ENCODE measurements around the gene RHOB. TPM values are rescaled to one million over a fixed set of nuclear protein-coding genes. Genes with fewer than 3 reads are reported as not detected.
A peak's percentile ranks its signal among the peaks of the same experiment; 100 is the strongest.

The RHOB gene
- total RNA-seq, 4 donors from 2014 or later = 61.7 to 245 (median 144) TPM

DNA sequence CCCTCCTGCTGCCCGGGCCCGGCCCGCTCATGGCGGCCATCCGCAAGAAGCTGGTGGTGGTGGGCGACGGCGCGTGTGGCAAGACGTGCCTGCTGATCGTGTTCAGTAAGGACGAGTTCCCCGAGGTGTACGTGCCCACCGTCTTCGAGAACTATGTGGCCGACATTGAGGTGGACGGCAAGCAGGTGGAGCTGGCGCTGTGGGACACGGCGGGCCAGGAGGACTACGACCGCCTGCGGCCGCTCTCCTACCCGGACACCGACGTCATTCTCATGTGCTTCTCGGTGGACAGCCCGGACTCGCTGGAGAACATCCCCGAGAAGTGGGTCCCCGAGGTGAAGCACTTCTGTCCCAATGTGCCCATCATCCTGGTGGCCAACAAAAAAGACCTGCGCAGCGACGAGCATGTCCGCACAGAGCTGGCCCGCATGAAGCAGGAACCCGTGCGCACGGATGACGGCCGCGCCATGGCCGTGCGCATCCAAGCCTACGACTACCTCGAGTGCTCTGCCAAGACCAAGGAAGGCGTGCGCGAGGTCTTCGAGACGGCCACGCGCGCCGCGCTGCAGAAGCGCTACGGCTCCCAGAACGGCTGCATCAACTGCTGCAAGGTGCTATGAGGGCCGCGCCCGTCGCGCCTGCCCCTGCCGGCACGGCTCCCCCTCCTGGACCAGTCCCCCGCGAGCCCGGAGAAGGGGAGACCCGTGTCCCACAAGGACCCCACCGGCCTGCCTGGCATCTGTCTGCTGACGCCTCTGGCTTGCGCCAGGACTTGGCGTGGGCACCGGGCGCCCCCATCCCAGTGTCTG is 767 bp downstream of the RHOB start:
- intact Hi-C loops (cut with DNase I) = no loop called here
- Histone ChIP-seq H3K27me3 (peaks cover 0 to 5% (median 0%) of the 10 kb centered on the region in 4 donors), H3K36me3 (peaks cover 0 to 21% (median 8%) of the 10 kb centered on the region in 3 donors), H3K4me3 (peak overlapping the region; percentile 86 to 99 (median 92)), H3K4me1 (peaks cover 24 to 86% (median 30%) of the 10 kb centered on the region in 3 donors), H3K9me3 (no peaks in the 10 kb centered on the region), H3K27ac (peak overlapping the region; percentile 97 to 100 (median 98))
- WGBS, 2 donors = 1 to 3% methylated on average over 24 to 25 of the region's 78 CpGs
- TF ChIP-seq, protein P1, sequence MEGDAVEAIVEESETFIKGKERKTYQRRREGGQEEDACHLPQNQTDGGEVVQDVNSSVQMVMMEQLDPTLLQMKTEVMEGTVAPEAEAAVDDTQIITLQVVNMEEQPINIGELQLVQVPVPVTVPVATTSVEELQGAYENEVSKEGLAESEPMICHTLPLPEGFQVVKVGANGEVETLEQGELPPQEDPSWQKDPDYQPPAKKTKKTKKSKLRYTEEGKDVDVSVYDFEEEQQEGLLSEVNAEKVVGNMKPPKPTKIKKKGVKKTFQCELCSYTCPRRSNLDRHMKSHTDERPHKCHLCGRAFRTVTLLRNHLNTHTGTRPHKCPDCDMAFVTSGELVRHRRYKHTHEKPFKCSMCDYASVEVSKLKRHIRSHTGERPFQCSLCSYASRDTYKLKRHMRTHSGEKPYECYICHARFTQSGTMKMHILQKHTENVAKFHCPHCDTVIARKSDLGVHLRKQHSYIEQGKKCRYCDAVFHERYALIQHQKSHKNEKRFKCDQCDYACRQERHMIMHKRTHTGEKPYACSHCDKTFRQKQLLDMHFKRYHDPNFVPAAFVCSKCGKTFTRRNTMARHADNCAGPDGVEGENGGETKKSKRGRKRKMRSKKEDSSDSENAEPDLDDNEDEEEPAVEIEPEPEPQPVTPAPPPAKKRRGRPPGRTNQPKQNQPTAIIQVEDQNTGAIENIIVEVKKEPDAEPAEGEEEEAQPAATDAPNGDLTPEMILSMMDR (IDR thresholded peaks at IDR 0.05) = no peak
- peak in 3 of 4 donors; percentile 18 to 53 (median 37) for TF ChIP-seq POLR2A (IDR thresholded peaks at IDR 0.05)
- no peak for DNase-seq

DNA sequence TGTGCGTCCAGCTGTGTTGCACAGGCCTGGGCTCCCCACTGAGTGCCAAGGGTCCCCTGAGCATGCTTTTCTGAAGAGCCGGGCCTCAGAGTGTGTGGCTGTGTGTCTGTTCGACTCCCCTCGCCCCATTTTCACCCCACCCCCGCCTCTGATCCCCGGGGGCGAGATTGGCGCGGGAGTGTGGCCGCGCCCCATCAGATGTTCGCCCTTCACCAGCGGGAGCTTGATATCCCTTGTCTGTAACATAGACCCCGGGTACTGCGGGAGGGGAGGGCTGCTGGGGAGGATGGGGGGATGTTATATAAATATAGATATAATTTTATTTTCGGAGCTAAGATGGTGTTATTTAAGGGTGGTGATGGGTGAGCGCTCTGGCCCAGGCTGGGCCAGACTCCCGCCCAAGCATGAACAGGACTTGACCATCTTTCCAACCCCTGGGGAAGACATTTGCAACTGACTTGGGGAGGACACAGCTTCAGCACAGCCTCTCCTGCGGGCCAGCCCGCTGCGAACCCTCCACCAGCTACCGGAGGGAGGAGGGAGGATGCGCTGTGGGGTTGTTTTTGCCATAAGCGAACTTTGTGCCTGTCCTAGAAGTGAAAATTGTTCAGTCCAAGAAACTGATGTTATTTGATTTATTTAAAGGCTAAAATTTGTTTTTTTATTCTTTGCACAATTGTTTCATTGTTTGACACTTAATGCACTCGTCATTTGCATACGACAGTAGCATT is 1.5 kb downstream of the RHOB start:
- intact Hi-C loops (cut with DNase I) = no loop called here
- peaks cover 0 to 21% (median 8%) of the 10 kb centered on the region in 3 donors for H3K36me3 ChIP-seq
- no peak for DNase-seq
- H3K9me3 ChIP-seq = no peaks in the 10 kb centered on the region
- H3K4me3 ChIP-seq = peak overlapping the region; percentile 86 to 99 (median 92)
- peak overlapping the region; percentile 97 to 100 (median 98) for H3K27ac ChIP-seq
- H3K27me3 ChIP-seq = peaks cover 0 to 5% (median 0%) of the 10 kb centered on the region in 4 donors
- H3K4me1 ChIP-seq = peaks cover 24 to 81% (median 29%) of the 10 kb centered on the region in 3 donors
- 23 to 32% methylated on average over 11 to 17 of the region's 26 CpGs for WGBS, 2 donors
- peak in 1 of 4 donors; percentile 60 for TF ChIP-seq POLR2A (IDR thresholded peaks at IDR 0.05)
- TF ChIP-seq, protein P1 (IDR thresholded peaks at IDR 0.05) = no peak

DNA sequence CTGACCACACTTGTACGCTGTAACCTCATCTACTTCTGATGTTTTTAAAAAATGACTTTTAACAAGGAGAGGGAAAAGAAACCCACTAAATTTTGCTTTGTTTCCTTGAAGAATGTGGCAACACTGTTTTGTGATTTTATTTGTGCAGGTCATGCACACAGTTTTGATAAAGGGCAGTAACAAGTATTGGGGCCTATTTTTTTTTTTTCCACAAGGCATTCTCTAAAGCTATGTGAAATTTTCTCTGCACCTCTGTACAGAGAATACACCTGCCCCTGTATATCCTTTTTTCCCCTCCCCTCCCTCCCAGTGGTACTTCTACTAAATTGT is 2.1 kb downstream of the RHOB start:
- Histone ChIP-seq H3K27ac (peak overlapping the region; percentile 97 to 100 (median 98)), H3K36me3 (peaks cover 0 to 21% (median 8%) of the 10 kb centered on the region in 3 donors), H3K4me3 (peak overlapping the region; percentile 86 to 99 (median 92)), H3K27me3 (peaks cover 0 to 5% (median 0%) of the 10 kb centered on the region in 4 donors), H3K9me3 (no peaks in the 10 kb centered on the region), H3K4me1 (peaks cover 20 to 75% (median 24%) of the 10 kb centered on the region in 3 donors)
- no peak for TF ChIP-seq POLR2A (IDR thresholded peaks at IDR 0.05)
- TF ChIP-seq, protein P1 (IDR thresholded peaks at IDR 0.05) = no peak
- 27 to 64% methylated on average over 1 of the region's 1 CpG for WGBS, 2 donors
- DNase-seq = no peak
- intact Hi-C loops (cut with DNase I) = no loop called here

DNA sequence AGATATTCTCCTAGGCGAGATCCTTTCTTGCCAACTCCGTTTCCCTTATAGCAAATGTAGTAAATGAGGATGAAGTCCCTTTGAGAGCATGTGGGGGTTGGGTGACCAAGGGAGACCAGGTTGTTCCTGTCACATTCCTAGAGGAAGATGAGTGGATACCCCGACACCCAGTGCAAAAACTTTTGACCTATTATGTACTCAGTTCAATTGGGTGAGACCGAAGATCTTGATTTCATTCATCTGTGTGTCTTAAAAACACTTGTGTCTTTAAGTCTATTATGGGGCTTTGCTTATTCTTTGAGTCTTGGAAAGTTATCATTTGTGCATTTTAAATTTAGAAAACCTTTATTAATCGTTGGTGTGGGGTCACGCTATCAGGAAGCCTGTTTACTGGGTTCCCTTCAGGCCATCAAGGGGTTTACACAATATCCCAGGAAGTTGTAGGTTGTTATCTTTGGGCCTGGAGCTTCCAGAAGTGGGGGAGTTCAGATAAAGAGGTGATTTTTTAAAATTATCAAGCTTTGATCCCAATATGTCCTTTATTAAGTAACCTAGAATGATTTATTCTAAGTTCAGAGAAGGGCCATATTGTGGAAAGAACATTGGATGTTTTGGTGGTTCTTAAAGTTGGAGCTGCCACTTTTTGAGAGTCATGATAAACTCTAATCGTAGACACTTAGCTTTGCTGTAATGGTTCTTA is 2.8 kb downstream of the RHOB start:
- H3K9me3 ChIP-seq = no peaks in the 10 kb centered on the region
- H3K36me3 ChIP-seq = peaks cover 0 to 21% (median 8%) of the 10 kb centered on the region in 3 donors
- TF ChIP-seq POLR2A (IDR thresholded peaks at IDR 0.05) = no peak
- TF ChIP-seq, protein P1 (IDR thresholded peaks at IDR 0.05) = peak in 2 of 6 experiments; percentile 21 to 22
- H3K27me3 ChIP-seq = peaks cover 0 to 5% (median 0%) of the 10 kb centered on the region in 4 donors
- H3K4me1 ChIP-seq = peaks cover 20 to 68% (median 22%) of the 10 kb centered on the region in 3 donors
- peak overlapping the region; percentile 86 to 99 (median 92) for H3K4me3 ChIP-seq
- WGBS, 2 donors = 39 to 40% methylated on average over 7 of the region's 7 CpGs
- intact Hi-C loops (cut with DNase I) = no loop called here
- peak overlapping the region; percentile 97 to 100 (median 98) for H3K27ac ChIP-seq
- no peak for DNase-seq
